ENCODE results near the gene MYBPC1.
"Not testable (repeated sequence)": the region's sequence is repeated elsewhere in the genome, so short reads cannot be mapped to it uniquely, and the experiment has no call there.

Gene MYBPC1

GRCh38 chr12:101670007-101670671 lies 75.4 kb downstream of the MYBPC1 start:
- peak; percentile 54 for TF ChIP-seq CTCF (IDR thresholded peaks at IDR 0.05; ENCODE audit: low read depth, low read length)
- DNase-seq (ENCODE audit: extremely low read depth, low read depth) = peak; percentile 4

- no peak for DNase-seq (ENCODE audit: extremely low read depth, low read depth)
- TF ChIP-seq CTCF (IDR thresholded peaks at IDR 0.05; ENCODE audit: low read depth, low read length) = no peak
Measured at GRCh38 chr12:101671157-101671791, 76.5 kb downstream of the MYBPC1 start.

GRCh38 chr12:101671833-101672232 lies 77.1 kb downstream of the MYBPC1 start:
- TF ChIP-seq CTCF (IDR thresholded peaks at IDR 0.05; ENCODE audit: low read depth, low read length) = no peak
- no peak for DNase-seq (ENCODE audit: extremely low read depth, low read depth)

GRCh38 chr12:101675555-101675954 lies 80.8 kb downstream of the MYBPC1 start:
- no peak for TF ChIP-seq CTCF (IDR thresholded peaks at IDR 0.05; ENCODE audit: low read depth, low read length)
- no peak for DNase-seq (ENCODE audit: extremely low read depth, low read depth)

GRCh38 chr12:101676497-101676896 lies 81.7 kb downstream of the MYBPC1 start:
- DNase-seq (ENCODE audit: extremely low read depth, low read depth) = not testable (repeated sequence)

- no peak for TF ChIP-seq CTCF (IDR thresholded peaks at IDR 0.05; ENCODE audit: low read depth, low read length)
- DNase-seq (ENCODE audit: extremely low read depth, low read depth) = no peak
Measured at GRCh38 chr12:101678081-101678480, 83.3 kb downstream of the MYBPC1 start.

GRCh38 chr12:101680240-101680639 lies 85.5 kb downstream of the MYBPC1 start:
- TF ChIP-seq CTCF (IDR thresholded peaks at IDR 0.05; ENCODE audit: low read depth, low read length) = no peak
- DNase-seq (ENCODE audit: extremely low read depth, low read depth) = no peak

- no peak for TF ChIP-seq CTCF (IDR thresholded peaks at IDR 0.05; ENCODE audit: low read depth, low read length)
- no peak for DNase-seq (ENCODE audit: extremely low read depth, low read depth)
Measured at GRCh38 chr12:101680647-101681046, 85.9 kb downstream of the MYBPC1 start.

- DNase-seq (ENCODE audit: extremely low read depth, low read depth) = not testable (repeated sequence)
Measured at GRCh38 chr12:101681627-101682026, 86.9 kb downstream of the MYBPC1 start.

All from AG09319 (cell line).